ENCODE data around the gene NXPH4.

NXPH4 gene

DNA sequence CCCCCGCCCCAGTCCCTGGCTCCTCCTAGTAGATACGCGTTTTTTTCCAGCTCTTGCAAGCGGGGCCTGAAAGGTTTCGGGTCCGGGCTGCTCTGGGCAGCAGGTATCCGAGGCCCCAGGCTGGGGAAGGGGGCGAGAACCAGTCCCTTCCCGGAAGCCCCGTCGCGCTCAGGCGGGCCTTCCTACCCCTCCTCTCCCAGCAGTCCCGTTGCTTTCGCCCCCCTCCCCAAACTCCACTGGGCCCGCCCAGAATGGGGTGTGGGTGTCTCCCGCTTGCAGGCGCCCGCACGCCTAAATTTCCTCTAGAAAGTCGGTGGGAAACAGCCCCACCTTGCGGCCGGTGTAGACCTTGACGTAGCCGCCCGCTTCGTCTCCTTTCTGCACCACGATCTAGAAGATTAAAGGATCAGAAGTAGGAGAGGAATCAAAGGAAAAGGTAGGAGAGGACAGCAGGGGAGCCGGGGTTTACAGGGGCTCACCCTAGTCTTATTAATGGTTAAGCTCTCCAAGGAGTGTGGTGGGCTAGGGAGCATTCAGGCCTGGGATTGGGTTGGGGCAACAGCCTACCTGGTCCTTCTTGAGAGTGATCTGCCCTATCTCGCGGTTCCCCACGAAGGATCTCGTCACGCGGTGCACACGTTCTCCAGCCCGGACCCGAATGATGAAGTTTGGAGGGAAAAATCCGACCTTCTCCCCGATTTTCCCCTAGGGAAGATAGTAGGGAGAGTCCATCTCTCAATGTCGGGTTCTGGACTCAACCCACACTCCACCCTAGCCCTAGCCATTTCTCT lies 27.1 kb downstream of the NXPH4 start:
- DNase-seq (ENCODE audit: low read depth) = peak; percentile 62

DNA sequence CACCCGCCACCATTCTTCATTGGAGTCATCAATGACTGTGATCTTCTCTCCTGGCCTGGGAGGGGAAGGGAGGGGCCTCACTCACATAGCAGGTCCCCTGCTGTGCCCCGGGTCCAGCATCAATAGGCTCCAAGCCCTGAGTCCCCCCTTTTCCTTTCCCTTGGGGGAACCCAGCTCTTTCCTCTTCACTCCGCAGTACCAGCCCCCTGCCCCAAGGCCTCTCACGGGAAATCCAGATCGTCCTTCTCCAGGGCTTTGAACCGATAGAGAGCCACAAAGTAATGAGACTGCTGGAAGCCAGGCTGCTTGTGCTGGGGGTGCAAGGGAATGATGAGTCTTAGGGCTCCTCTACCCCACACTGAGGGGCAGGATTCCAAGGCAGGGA lies 27.7 kb downstream of the NXPH4 start:
- DNase-seq (ENCODE audit: low read depth) = no peak

DNA sequence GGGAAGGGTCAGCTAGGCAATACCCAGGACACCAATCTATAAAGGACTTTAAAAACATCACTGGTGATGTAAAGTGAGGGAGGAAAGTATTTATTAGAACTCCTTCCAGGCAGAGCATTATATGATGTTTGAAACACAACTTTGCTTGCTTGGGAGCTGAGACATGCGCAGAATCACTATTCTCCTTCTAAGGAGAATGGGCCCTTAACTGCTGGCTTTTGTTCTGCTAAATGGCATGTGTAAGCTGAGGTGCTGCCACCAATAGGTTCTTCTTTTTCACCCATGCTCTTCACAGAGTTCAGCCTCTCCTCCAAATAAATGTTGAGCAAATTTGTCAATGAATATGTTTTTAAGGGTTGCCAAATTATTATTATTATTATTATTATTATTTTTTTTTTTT lies 30.4 kb downstream of the NXPH4 start:
- DNase-seq (ENCODE audit: low read depth) = no peak

DNA sequence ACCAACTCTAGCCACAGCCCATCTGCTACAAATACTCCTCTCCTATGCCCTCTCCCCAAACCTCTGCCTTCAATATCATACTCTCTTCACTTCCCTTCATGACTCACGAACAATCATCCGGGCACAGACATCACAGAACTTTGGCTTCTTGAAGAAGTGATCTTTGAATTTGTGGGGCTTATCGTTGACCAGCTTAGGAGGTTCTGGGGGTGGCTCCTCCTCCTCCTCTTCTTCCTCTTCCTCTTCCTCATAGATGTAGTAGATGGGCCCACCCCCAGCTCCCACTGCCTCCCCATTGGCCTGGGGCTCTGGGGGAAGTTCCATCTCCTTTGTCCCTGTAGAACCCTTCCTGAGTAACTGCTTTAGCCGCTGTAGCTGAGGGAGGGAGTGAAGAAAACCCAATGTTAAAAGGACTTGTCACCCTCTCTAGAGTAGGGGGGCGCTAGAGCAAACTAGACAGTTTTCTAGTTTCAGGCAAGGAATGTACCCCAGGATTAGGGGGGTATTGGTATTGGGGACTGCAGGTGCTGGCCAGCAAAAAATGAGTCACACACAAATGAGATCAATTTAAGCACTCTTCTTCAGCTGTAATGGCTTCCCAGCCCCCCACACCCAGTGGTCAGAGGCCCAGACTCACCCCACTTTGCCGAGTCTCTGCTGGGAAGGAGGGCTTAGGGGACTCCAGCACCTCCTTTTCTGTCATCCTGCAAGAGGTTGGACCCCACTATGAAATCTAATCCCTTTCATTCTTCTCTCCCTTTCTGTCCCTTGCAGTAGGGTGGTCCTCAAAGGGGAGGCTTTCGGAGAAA lies 32.5 kb downstream of the NXPH4 start:
- DNase-seq (ENCODE audit: low read depth) = no peak

DNA sequence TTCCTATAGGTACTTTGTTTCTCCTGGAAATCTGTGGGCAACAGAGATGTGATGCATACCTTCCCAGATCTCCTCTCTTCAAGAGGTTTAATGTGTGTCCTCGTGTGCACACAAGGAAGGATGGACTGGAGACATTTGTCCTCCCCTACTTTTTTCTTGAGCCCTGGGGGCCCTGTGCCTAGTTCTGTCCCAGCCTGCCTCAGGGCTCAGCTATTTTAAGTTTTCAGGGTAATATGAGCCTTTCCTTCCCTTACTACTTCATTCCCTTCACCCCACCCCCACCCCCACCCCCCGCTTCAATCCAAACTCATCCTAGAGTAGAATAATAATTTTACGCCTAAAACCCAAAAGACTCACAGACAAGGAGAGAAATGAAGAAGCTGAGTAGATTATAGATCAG lies 33.9 kb downstream of the NXPH4 start:
- DNase-seq (ENCODE audit: low read depth) = no peak

DNA sequence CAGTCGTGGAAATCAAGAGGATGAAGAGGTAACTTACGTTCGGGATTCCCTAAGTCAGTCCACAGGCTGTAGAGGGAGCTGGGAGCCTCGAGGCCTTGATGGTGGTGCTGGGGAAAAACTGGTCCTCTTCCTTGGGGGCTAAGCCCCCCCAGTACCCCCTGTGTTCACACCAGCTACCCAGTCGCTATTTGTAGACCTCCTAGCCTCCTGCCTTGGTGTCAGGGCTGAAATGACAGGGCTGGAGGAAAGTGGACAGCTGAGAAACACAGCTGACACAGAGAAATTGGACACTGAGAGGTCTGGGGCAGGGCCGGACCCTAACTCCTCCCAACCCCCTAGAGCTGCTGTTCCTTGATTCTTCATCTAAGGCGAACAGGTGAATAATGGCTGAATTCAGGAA lies 34.4 kb downstream of the NXPH4 start, which contains the start of gene STAC3:
STAC3 (minus strand) TSS at position 232 of the 400 bp plus-strand sequence. CDS start 1,551 bp downstream, outside the sequence.
- no peak for DNase-seq (ENCODE audit: low read depth)

DNA sequence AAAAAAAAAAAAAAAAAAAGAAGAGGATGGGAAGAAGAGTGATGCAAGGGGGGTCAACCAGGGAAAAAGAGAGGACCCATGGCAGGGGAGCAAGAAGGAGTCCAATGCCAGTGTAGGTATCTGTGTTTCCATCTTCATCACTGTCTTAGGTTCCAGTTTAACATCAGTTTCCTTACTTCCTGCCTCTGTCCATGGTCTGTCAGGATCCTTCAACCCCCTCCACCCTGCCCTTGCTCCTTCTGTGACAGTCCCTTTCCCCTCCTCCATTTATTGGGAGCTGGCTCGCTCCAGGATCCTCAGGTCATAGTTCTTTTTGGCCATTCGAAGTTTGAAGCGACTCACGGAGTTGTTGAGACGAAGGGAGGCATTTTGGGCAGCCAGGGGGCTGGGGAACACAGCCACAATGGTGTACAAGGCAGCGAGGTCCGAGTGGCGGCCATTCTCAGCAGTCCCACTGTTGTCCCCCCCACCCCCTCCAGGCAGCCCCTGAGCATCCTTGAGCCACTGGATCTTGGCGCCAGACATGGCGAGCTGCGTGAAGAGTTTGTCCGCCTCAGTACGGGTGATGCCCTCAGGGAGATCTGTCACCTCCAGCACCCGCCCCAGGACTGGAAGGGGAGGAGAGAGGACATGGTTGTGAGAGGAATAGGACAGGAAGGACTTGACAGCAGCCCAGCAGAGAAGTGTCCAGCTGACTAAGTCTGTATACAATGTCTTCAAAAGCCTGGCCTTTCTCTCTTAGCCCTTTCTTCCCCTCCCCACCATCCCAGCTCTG lies 38.1 kb downstream of the NXPH4 start:
- no peak for DNase-seq (ENCODE audit: low read depth)

DNA sequence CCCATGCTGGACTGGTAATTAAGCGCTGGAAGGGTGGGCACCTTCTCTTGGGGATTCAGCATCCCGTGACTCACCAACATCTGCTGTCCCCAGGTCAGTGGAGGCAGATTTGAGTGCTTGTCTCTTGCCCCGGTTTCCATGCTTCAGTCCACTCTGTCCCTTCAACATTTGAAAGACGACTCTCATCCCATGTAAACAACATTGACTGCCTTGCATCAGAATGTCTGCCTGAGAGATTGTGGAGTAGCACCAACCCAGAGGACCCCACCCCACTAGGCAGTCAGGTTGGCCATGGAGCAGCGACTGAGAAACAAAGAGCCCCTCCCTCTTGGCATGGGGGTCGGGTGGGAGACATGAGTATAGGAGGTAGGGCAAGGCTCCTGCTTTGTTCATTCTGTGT lies 39.3 kb downstream of the NXPH4 start:
- DNase-seq (ENCODE audit: low read depth) = no peak

DNA sequence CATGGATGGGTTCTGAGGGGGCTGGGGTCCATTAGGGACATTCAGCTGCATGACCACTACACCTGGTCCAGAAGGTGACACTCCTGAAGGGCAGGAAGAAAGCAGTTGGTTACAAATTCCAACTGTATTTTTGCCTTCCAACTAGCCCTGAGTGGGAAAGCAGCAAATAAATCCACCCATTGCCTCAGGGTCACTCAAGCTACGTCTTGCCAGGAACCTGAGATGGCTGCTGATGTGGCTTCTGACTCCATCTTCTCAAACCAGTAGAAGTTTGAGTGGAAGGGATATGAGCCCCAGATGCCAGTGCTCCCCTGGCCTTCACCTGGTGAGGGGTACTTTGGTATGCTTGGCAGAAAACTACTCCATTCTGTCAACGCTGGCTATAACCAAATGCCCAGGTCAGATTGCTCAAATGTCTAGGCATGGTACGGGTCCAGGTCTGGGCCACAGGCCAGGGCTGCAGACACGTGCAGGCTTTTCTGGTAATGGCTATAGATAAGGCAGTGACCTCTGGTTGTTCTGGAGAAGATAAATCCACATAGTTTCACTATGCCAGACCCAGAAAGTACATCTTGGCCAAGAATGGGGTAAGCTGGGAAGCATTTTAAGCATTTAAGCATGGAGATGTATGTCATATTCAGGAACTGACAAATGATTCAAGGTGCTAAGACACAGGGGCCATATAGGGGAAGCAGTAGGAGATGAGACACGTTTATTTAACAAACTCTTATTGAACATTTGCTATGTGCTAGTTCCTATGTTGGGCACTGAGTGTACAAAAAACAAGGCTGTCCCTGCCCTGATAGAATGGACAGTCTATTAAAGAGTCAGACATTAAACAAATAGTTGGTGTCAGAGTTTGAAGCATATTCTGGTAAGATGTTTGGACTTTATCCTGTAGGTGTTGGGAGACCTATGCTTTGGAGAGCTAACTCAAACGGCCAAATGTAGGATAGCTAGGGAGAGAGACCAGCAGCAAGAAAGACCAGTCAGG lies 42.7 kb downstream of the NXPH4 start:
- DNase-seq (ENCODE audit: low read depth) = no peak

DNA sequence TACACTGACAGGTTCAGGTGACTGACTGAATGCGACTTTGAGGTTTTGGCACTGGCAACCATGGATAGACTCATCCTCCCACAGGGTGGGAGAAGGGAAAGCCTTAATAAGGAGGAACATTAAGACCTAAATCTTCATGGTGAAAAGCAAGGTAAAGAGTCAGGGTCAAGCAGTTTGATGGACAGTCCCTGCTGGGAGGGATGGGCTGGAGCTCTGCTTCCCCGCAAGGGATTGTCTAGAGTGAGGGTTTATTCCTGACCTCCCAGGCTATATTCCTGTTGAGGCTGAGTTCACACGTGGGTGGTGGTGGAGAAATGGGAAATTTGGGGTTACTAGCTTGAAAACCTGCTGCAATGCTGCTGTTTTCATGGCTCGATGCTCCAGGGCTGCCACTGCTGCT lies 43.8 kb downstream of the NXPH4 start:
- DNase-seq (ENCODE audit: low read depth) = no peak

DNA sequence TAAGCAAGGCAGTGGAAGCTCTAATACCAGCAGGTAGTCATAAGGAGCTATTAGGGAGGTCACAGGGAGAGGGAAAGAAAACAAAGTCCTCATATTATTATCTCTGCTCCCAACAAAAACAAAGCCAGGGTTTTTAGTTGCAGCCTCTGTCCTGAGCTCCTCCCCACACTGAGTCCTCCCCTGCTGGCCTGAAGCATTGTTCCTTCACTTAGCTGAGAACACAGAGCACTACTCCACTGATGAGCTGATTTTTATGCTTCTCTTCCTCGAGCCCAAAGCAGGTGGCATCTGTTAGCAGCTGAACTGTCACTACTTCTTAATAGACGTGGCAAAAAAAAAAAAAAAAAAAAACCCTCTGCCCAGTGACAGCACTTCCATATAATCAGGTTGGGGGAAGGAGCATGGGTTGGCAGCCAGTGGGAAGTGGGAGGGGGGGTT lies 44.9 kb downstream of the NXPH4 start:
- DNase-seq (ENCODE audit: low read depth) = no peak

DNA sequence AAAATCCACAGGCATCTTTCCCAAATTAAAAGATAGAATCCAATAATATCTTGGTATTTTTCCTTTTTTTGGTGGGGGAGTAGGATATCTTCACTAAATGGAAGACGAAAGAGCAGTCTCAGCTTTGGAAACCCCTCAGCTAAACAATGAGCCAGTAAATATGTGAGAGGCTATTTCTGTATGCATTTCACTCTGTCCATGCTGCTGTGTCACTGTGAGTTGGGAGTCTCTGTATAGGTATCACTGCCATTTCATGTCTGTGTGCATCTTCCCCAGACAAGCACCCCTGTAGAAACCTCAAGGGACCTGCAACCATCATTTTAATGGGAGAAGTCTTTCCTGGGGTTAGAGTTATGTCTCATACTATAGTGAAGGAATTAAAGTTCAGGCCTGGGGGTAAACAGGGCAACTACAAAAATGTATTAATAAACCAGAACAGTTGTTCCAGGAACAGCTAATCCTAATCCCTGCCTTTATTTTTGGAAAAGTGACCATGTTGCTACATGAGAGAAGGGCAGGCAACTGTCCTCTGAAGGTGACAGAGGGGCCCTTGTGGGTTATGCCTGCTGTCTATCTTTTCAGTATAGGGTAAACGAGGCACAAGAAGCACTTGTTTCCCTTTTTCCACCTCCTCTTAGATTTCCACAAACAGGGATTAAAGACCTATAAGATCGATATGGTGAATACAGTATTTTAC lies 45.7 kb downstream of the NXPH4 start:
- no peak for DNase-seq (ENCODE audit: low read depth)

DNA sequence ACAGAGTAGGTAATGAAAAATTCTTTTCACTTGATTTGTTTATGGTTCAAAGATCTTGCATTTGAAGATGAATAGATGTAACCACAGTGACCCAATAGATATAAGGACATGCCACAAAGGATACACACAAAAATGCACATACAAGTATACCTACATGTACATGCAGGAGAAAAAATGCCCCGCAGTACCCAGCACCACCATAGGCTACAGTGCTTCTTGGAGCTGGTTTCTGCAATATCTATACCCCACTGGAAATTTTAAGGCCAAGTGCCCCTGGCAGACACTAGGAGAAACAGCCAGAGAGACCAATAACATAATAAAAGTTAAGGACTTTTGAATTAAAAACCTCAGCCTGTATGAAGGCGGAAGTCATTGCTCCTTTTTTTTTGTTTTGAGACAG lies 46.5 kb downstream of the NXPH4 start:
- no peak for DNase-seq (ENCODE audit: low read depth)

DNA sequence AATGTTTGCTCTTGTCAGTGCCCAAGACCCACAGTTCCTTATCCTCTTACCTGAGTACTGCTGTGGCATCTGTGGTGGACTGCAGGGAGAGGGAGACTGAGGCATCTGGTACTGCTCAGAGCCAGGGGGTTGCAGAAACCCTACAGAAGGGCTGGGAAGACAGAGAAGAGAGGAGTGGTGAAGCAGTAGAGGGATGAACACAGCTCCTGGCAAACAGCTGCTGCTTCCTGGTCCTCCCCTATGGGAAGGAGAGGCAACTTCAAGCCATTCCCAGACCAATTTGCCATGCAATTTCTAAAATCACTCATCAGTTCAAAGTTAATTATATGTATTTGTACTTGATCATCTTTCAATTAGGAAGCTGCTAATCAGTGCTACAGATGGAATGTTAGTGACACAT lies 50.1 kb downstream of the NXPH4 start:
- no peak for DNase-seq (ENCODE audit: low read depth)

DNA sequence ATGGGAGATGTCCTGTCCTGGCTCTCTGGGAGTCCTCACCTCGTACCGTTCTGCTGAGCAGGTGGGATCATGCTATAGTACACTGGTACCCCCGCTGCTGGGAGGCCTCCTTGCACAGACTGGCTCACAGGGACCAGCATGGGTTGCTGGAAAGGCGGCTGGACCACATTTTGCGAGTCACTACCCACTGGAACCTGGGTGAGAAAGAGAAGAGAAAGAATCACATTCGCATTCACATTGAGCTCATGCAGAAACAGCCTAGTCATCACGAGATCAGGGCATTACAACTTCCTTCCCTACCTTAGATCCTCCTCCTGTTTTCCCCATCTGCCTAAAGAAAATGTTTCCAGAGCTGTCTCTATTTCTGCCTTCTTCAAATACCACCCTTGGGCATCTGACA lies 51.7 kb downstream of the NXPH4 start:
- no peak for DNase-seq (ENCODE audit: low read depth)

DNA sequence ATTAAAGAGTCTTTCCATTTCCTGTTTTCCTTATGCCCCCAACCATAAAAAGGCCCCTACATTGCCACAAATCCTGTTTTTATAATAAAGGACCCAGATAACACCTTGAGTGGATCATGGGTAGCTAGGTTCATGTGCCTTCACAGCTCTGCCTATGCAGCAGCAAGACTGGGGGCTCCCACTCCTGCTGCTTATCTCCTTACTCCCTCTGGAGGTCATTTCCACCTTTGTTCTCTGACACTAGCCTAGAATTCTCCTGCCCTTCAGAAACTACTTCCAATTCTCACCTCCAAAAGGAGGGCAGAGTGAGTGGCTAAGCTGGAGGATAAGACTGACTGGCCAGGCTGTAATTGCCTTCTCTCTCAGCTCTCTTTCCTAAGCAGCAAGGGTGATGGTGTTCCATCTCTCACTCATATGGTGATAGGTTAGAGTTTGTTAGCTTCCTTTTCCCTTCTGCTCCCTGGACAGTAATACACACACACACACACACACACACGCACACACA lies 54.4 kb downstream of the NXPH4 start:
- no peak for DNase-seq (ENCODE audit: low read depth)

DNA sequence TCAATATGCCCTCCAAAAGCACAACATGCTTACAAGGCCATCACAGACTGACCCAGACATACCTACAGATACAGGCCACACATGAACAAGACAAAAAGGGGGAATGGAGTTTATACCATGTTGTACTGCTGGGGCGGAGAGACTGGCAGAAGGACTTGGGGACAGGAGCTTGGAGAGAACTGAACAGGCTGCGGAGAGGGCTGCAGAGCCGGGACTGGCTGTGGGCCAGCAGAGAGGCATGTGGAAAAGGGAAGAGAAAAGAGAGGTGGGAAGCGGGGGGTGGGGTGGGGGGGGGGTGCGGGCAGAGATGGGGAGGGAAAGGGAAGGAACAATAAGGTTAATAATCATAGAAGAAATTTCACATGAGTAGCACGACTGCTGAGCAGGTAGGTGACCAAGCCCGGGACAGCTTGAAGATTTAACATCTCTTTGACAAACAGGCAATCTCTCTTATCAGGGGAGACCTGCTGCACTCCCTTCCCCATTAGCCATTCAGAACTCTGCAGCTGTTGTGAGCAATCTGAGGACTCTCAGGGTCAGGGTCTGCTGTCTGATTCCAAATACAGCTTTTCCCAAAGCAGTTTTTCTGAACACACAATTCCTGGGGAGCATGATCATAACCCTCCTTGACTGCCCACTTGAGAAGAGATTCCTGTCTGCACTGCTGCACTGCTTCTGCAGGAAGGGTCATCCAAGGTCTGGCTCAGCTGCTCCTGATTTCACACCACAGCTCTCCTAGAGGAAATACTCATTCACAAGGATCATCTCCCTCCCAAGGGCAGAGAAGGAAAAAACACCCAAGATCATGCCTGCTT lies 56.0 kb downstream of the NXPH4 start:
- no peak for DNase-seq (ENCODE audit: low read depth)

DNA sequence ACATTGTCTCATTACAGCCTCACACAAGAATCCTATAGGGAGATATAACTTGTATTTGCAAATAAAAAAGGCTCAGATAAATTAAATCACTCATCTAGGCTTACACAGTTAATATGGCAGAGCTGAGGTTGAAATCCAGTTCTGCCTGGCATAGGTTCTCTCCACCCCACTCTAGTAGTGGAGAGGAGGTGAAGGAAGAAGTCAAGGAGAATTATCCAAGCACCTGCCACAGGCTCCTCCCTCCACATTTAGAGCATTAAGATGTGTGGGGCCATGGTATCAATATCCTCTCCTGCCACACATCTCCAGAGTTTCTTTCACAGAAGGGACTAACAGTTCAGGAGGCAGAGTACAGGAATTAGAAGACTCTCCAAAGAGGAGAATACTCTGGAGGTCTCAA lies 56.9 kb downstream of the NXPH4 start:
- no peak for DNase-seq (ENCODE audit: low read depth)

All from stimulated activated CD8-positive, alpha-beta memory T cell treated with anti-CD3 and anti-CD28 coated beads, Interleukin-15, amount 100 ng/mL, for 24 hours (primary cell).